H9 (cell line): ENCODE results near the gene COA7. TPM values are rescaled to one million over a fixed set of nuclear protein-coding genes. Genes with fewer than 3 reads are reported as not detected.

Experiments
- DNase-seq: peaks from one replicate; pipeline ENCODE4 v3.0.0-alpha.2; 2017
- H2AFZ ChIP-seq: one replicate; pipeline ENCODE4 v1.6.1; 2013; ENCODE audit warnings: mild to moderate bottlenecking, low read length, control low read depth, moderate library complexity
- H2AK5ac ChIP-seq: 2 replicates; pipeline ENCODE4 v1.6.1; 2013; ENCODE audit warnings: low read length, control low read depth, mixed read lengths; ENCODE audit not compliant: insufficient read length
- H2BK120ac ChIP-seq: one replicate; pipeline ENCODE4 v1.6.1; 2013; ENCODE audit warnings: low read depth, mild to moderate bottlenecking, low read length, control low read depth, inconsistent platforms; ENCODE audit not compliant: poor library complexity, severe bottlenecking
- H2BK12ac ChIP-seq: 2 replicates; pipeline ENCODE4 v1.6.1; 2013; ENCODE audit warnings: low read length, control low read depth, mixed read lengths, low read depth; ENCODE audit not compliant: insufficient read length
- H2BK15ac ChIP-seq: 2 replicates; pipeline ENCODE4 v1.6.1; 2013; ENCODE audit warnings: low read depth, low read length, control low read depth
- H2BK20ac ChIP-seq: one replicate; pipeline ENCODE4 v1.6.1; 2013; ENCODE audit warnings: low read depth, mild to moderate bottlenecking, low read length, control low read depth, inconsistent platforms; ENCODE audit not compliant: poor library complexity, severe bottlenecking
- H2BK5ac ChIP-seq: 2 replicates; pipeline ENCODE4 v1.6.1; 2013; ENCODE audit warnings: low read length, control low read depth, mixed read lengths; ENCODE audit not compliant: insufficient read length
- H3K14ac ChIP-seq: 2 replicates; pipeline ENCODE4 v1.6.1; 2013; ENCODE audit warnings: low read length, control low read depth; ENCODE audit not compliant: insufficient read depth
- H3K18ac ChIP-seq: 2 replicates; pipeline ENCODE4 v1.6.1; 2013; ENCODE audit warnings: low read depth, mild to moderate bottlenecking, mixed read lengths, low read length, control low read depth; ENCODE audit not compliant: insufficient read length
- H3K23ac ChIP-seq: 2 replicates; pipeline ENCODE4 v1.6.1; 2013; ENCODE audit warnings: low read length, control low read depth, mixed read lengths, low read depth; ENCODE audit not compliant: insufficient read length
- H3K23me2 ChIP-seq: 2 replicates; pipeline ENCODE4 v1.6.1; 2013; ENCODE audit warnings: low read depth, mild to moderate bottlenecking, mixed read lengths, low read length, control low read depth; ENCODE audit not compliant: insufficient read length, poor library complexity, severe bottlenecking
- H3K27ac ChIP-seq: 2 replicates; pipeline ENCODE4 v1.5.1; 2013; ENCODE audit warnings: low read length, control low read depth, mixed read lengths, low read depth; ENCODE audit not compliant: insufficient read length
- H3K27me3 ChIP-seq: 2 replicates; pipeline ENCODE4 v1.6.1; 2013; ENCODE audit warnings: low read length, control low read depth, inconsistent platforms; ENCODE audit not compliant: insufficient read depth
- H3K4ac ChIP-seq: 2 replicates; pipeline ENCODE4 v1.6.1; 2013; ENCODE audit warnings: low read depth, mild to moderate bottlenecking, control low read depth, inconsistent platforms, low read length, moderate library complexity
- H3K4me1 ChIP-seq: 2 replicates; pipeline ENCODE4 v1.6.1; 2013; ENCODE audit warnings: low read length, control low read depth, inconsistent platforms; ENCODE audit not compliant: insufficient read depth
- H3K4me2 ChIP-seq: 2 replicates; pipeline ENCODE4 v1.6.1; 2013; ENCODE audit warnings: low read length, control low read depth, mixed read lengths; ENCODE audit not compliant: insufficient read length, insufficient read depth
- H3K56ac ChIP-seq: 2 replicates; pipeline ENCODE4 v1.6.1; 2013; ENCODE audit warnings: low read depth, mild to moderate bottlenecking, mixed read lengths, low read length, control low read depth; ENCODE audit not compliant: insufficient read length
- H3K79me1 ChIP-seq: 2 replicates; pipeline ENCODE4 v1.6.1; 2013; ENCODE audit warnings: low read depth, mild to moderate bottlenecking, moderate library complexity, low read length, control low read depth, inconsistent platforms; ENCODE audit not compliant: insufficient read depth, poor library complexity, severe bottlenecking
- H3K79me2 ChIP-seq: 2 replicates; pipeline ENCODE4 v1.6.1; 2013; ENCODE audit warnings: low read length, control low read depth, inconsistent platforms; ENCODE audit not compliant: insufficient read depth
- H3K9ac ChIP-seq: 2 replicates; pipeline ENCODE4 v1.6.1; 2013; ENCODE audit warnings: low read length, control low read depth, mixed read lengths; ENCODE audit not compliant: insufficient read length; ENCODE audit errors: extremely low read depth
- H3K9me3 ChIP-seq: one replicate; pipeline ENCODE4 v1.6.1; 2013; ENCODE audit warnings: low read depth, low read length, inconsistent platforms; ENCODE audit not compliant: control insufficient read depth
- H3T11ph ChIP-seq: one replicate; pipeline ENCODE4 v1.6.1; 2013; ENCODE audit warnings: mild to moderate bottlenecking, low read length, control low read depth, inconsistent platforms
- H4K20me1 ChIP-seq: one replicate; pipeline ENCODE4 v1.6.1; 2013; ENCODE audit not compliant: control insufficient read depth, insufficient read length, insufficient read depth
- H4K5ac ChIP-seq: 2 replicates; pipeline ENCODE4 v1.6.1; 2013; ENCODE audit warnings: low read depth, mild to moderate bottlenecking, mixed read lengths, low read length, control low read depth; ENCODE audit not compliant: insufficient read length
- H4K8ac ChIP-seq: replicated peaks from 2 replicates; pipeline ENCODE4 v1.6.1; 2013; ENCODE audit warnings: low read length, control low read depth, mixed read lengths, low read depth; ENCODE audit not compliant: insufficient read length
- H4K91ac ChIP-seq: 2 replicates; pipeline ENCODE4 v1.6.1; 2013; ENCODE audit warnings: low read depth, mild to moderate bottlenecking, moderate library complexity, mixed read lengths, low read length, control low read depth; ENCODE audit not compliant: insufficient read length
- H3K27ac Mint-ChIP-seq, 3 experiments: 2 replicates in 2 of 3; 3 replicates in 1 of 3; pipeline ENCODE4 v1.8.0; 2020 to 2021; ENCODE audit warnings: mixed read lengths in 3 of 3, mild to moderate bottlenecking in 1 of 3, moderate library complexity in 1 of 3
- H3K27me3 Mint-ChIP-seq: 2 replicates; pipeline ENCODE4 v1.8.0; 2021; ENCODE audit warnings: low read depth, mild to moderate bottlenecking, moderate library complexity, mixed read lengths
- H3K36me3 Mint-ChIP-seq, 3 experiments: 2 replicates in 2 of 3; 3 replicates in 1 of 3; pipeline ENCODE4 v1.8.0; 2020 to 2021; ENCODE audit warnings: low read depth in 3 of 3, mixed read lengths in 3 of 3; ENCODE audit not compliant: insufficient read depth in 1 of 3
- H3K4me1 Mint-ChIP-seq, 2 experiments: 2 replicates each; pipeline ENCODE4 v1.8.0; 2020; ENCODE audit warnings: mixed read lengths in 2 of 2
- H3K4me3 Mint-ChIP-seq, 2 experiments: 2 replicates in 1 of 2; 3 replicates in 1 of 2; pipeline ENCODE4 v1.8.0; 2020 to 2021; ENCODE audit warnings: mild to moderate bottlenecking in 2 of 2, mixed read lengths in 2 of 2, moderate library complexity in 1 of 2
- H3K9me3 Mint-ChIP-seq, 2 experiments: 2 replicates in 1 of 2; 3 replicates in 1 of 2; pipeline ENCODE4 v1.8.0; 2020; ENCODE audit warnings: mild to moderate bottlenecking in 2 of 2, mixed read lengths in 2 of 2, moderate library complexity in 1 of 2
- WGBS: extraction: QIAGEN DNeasy Blood & Tissue Kit; methylation state at CpG from one replicate; pipeline ENCODE4 v1.1.7; 2013; ENCODE audit warnings: missing lambda C conversion rate, low lambda C conversion rate, mixed read lengths; ENCODE audit not compliant: insufficient read length; ENCODE audit errors: extremely low coverage; 5-methylcytosine and 5-hydroxymethylcytosine counted together
- total RNA-seq: library from RNA; stranded (reverse); gene quantifications from 2 replicates; pipeline ENCODE4 v1.2.1, GENCODE V29; 2021
- TF ChIP-seq, protein P1 (sequence below): fragments of 200-600 bp; sonication (generic); conservative IDR thresholded peaks from 3 replicates; pipeline ENCODE4 v1.8.0; 2021; ENCODE audit warnings: antibody characterized with exemption, mild to moderate bottlenecking

COA7 gene
- total RNA-seq, 1 experiment from 2014 or later, result 69.1 TPM

DNA sequence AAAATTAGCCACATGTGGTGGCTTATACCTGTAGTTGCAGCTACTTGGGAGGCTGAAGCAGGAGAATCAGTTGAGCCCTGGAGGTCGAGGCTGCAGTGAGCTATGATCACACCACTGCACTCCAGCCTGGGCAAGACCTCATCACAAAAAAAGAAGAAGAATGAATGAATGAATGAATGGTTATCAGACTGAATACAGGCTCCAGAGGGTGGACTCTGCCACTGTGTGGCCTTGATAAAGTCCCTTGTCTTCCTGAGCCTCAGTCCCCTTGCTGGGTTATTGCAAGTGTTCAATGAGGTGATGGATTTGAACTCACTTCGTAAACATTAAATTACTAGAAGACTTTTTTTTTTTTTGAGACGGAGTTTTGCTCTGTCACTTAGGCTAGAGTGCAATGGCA, 40.4 kb downstream of the COA7 start:
- no peaks in the 10 kb centered on the region for H3K9me3 ChIP-seq
- H3K4me1 ChIP-seq, result peaks cover 2% of the 10 kb centered on the region; the same call in 1 of the 2 replicates
- no peaks in the 10 kb centered on the region for H3K9me3 Mint-ChIP-seq
- TF ChIP-seq, protein P1, sequence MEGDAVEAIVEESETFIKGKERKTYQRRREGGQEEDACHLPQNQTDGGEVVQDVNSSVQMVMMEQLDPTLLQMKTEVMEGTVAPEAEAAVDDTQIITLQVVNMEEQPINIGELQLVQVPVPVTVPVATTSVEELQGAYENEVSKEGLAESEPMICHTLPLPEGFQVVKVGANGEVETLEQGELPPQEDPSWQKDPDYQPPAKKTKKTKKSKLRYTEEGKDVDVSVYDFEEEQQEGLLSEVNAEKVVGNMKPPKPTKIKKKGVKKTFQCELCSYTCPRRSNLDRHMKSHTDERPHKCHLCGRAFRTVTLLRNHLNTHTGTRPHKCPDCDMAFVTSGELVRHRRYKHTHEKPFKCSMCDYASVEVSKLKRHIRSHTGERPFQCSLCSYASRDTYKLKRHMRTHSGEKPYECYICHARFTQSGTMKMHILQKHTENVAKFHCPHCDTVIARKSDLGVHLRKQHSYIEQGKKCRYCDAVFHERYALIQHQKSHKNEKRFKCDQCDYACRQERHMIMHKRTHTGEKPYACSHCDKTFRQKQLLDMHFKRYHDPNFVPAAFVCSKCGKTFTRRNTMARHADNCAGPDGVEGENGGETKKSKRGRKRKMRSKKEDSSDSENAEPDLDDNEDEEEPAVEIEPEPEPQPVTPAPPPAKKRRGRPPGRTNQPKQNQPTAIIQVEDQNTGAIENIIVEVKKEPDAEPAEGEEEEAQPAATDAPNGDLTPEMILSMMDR, result no peak
- H2BK15ac ChIP-seq, result no peak overlapping the region
- H3K56ac ChIP-seq, result no peak overlapping the region
- no peak for DNase-seq
- H3K27me3 ChIP-seq, result no peaks in the 10 kb centered on the region; the same call in 1 of the 2 replicates
- H2BK12ac ChIP-seq, result no peak overlapping the region
- no peak overlapping the region for H3K4ac ChIP-seq
- no peak overlapping the region for H3K18ac ChIP-seq
- no peaks in the 10 kb centered on the region for H3K27me3 Mint-ChIP-seq
- no peak overlapping the region for H2BK5ac ChIP-seq
- H3K9ac ChIP-seq, result no peak overlapping the region
- no peak overlapping the region for H4K8ac ChIP-seq
- no CpG with 5 or more reads among the region's 3 CpGs for WGBS
- no peaks in the 10 kb centered on the region for H3K79me1 ChIP-seq
- H3K27ac Mint-ChIP-seq, result no peak overlapping the region
- no peak overlapping the region for H3K27ac ChIP-seq
- H4K5ac ChIP-seq, result no peak overlapping the region
- no peaks in the 10 kb centered on the region for H4K20me1 ChIP-seq
- H3K23me2 ChIP-seq, result no peaks in the 10 kb centered on the region
- H2AK5ac ChIP-seq, result no peak overlapping the region
- no peak overlapping the region for H3K14ac ChIP-seq
- no peak overlapping the region for H3T11ph ChIP-seq
- H2BK20ac ChIP-seq, result no peak overlapping the region
- H3K4me3 Mint-ChIP-seq, result no peak overlapping the region
- H3K4me2 ChIP-seq, result no peak overlapping the region
- no peak overlapping the region for H4K91ac ChIP-seq
- H3K23ac ChIP-seq, result no peak overlapping the region
- H2BK120ac ChIP-seq, result no peak overlapping the region
- no peaks in the 10 kb centered on the region for H3K79me2 ChIP-seq
- no peak overlapping the region for H2AFZ ChIP-seq
- no peaks in the 10 kb centered on the region for H3K36me3 Mint-ChIP-seq
- peaks cover 20 to 35% of the 10 kb centered on the region in 2 experiments for H3K4me1 Mint-ChIP-seq
